SK-N-SH (cell line): ENCODE results near the gene DOCK3.

Experiments
- CTCF ChIP-seq: fragments of 200-600 bp; sonication (generic); IDR thresholded peaks from 2 replicates; pipeline ENCODE4 v1.6.1; 2017; ENCODE audit warnings: antibody characterized with exemption, mild to moderate bottlenecking, moderate library complexity
- EZH2phosphoT487 ChIP-seq: fragments of 200-600 bp; sonication (generic); IDR thresholded peaks from 2 replicates; pipeline ENCODE4 v1.6.1; 2017; ENCODE audit warnings: low read depth, mixed run types, mild to moderate bottlenecking, antibody characterized with exemption, moderate library complexity, borderline replicate concordance
- FOXJ3 ChIP-seq: sonication (generic); formaldehyde crosslinking; IDR thresholded peaks from 2 replicates; pipeline ENCODE4 v1.5.1; 2020; ENCODE audit warnings: mild to moderate bottlenecking, missing genetic modification reagents
- NFIC ChIP-seq: IDR thresholded peaks from 2 replicates; pipeline ENCODE4 v1.4.0; 2012; ENCODE audit warnings: borderline replicate concordance
- NRF1 ChIP-seq: IDR thresholded peaks from 2 replicates; pipeline ENCODE4 v1.6.1; 2012; ENCODE audit warnings: low read depth, mild to moderate bottlenecking, low read length
- PBX3 ChIP-seq: IDR thresholded peaks from 2 replicates; pipeline ENCODE4; 2012
- POLR2AphosphoS5 ChIP-seq: IDR thresholded peaks from 2 replicates; pipeline ENCODE4 v1.6.1; 2012; ENCODE audit warnings: low read depth, low read length
- RAD21 ChIP-seq: IDR thresholded peaks from 2 replicates; pipeline ENCODE4 v1.6.1; 2012; ENCODE audit warnings: mild to moderate bottlenecking, low read length
- REST ChIP-seq: IDR thresholded peaks from 2 replicates; pipeline ENCODE4 v1.6.1; 2012; ENCODE audit warnings: mild to moderate bottlenecking, low read depth, low read length, moderate library complexity
- SIN3A ChIP-seq: IDR thresholded peaks from 2 replicates; pipeline ENCODE4 v1.6.1; 2012; ENCODE audit warnings: low read depth, mild to moderate bottlenecking, low read length, moderate library complexity, borderline replicate concordance
- TCF12 ChIP-seq: IDR thresholded peaks from 2 replicates; pipeline ENCODE4 v1.4.0; 2012
- USF2 ChIP-seq: fragments of 150-350 bp; IDR thresholded peaks from 2 replicates; pipeline ENCODE4 v1.6.1; 2017; ENCODE audit warnings: antibody characterized with exemption, low read length, low read depth, borderline replicate concordance
- YY1 ChIP-seq: IDR thresholded peaks from 2 replicates; pipeline ENCODE4 v1.4.0; 2012; ENCODE audit warnings: low read depth, mild to moderate bottlenecking

GRCh38 chr3:51122944-51123343 is 448.2 kb downstream of the DOCK3 start:
- TF ChIP-seq NRF1, result no peak
- TF ChIP-seq YY1, result no peak
- TF ChIP-seq RAD21, result no peak
- TF ChIP-seq CTCF, result no peak
- no peak for TF ChIP-seq POLR2AphosphoS5
- TF ChIP-seq NFIC, result no peak
- no peak for TF ChIP-seq EZH2phosphoT487
- no peak for TF ChIP-seq REST
- no peak for TF ChIP-seq SIN3A
- no peak for TF ChIP-seq PBX3
- no peak for TF ChIP-seq FOXJ3
- TF ChIP-seq TCF12, result no peak
- TF ChIP-seq USF2, result no peak
